Endothelial cell of umbilical vein (primary cell): ENCODE data around the gene CEMIP.

ENCODE experiments used
- EZH2 ChIP-seq: IDR thresholded peaks from 2 replicates; pipeline ENCODE4 v1.6.1; 2012; ENCODE audit warnings: borderline replicate concordance, low read depth, mild to moderate bottlenecking, moderate library complexity, low read length, inconsistent platforms; ENCODE audit not compliant: severe bottlenecking
- FOS ChIP-seq: IDR thresholded peaks from 2 replicates; pipeline ENCODE4 v1.6.1; 2011; ENCODE audit warnings: mild to moderate bottlenecking, low read length, moderate library complexity, borderline replicate concordance; ENCODE audit not compliant: insufficient read depth
- GATA2 ChIP-seq: IDR thresholded peaks from 2 replicates; pipeline ENCODE4 v1.7.0; 2011; ENCODE audit warnings: low read depth, mild to moderate bottlenecking, moderate library complexity, mixed read lengths, low read length; ENCODE audit not compliant: insufficient read length, insufficient read depth
- JUN ChIP-seq: IDR thresholded peaks from 2 replicates; pipeline ENCODE4 v1.6.1; 2011; ENCODE audit warnings: borderline replicate concordance, low read depth; ENCODE audit not compliant: insufficient read length, insufficient read depth
- POLR2A ChIP-seq: IDR thresholded peaks from 2 replicates; pipeline ENCODE4 v1.6.1; 2012; ENCODE audit warnings: low read depth, mild to moderate bottlenecking, control low read depth, low read length
- POLR2AphosphoS5 ChIP-seq: IDR thresholded peaks from 2 replicates; pipeline ENCODE4 v1.6.1; 2012; ENCODE audit warnings: low read depth, mild to moderate bottlenecking, control low read depth, low read length, moderate library complexity; ENCODE audit not compliant: insufficient read depth
- TF ChIP-seq, protein P1 (sequence below): IDR thresholded peaks from 2 replicates; pipeline ENCODE4 v1.6.1; 2011; ENCODE audit not compliant: insufficient read depth, insufficient read length
- TF ChIP-seq, protein P2 (sequence below), 2 donors: IDR thresholded peaks; 1 replicate in 1 of 2; 2 replicates in 1 of 2; pipeline ENCODE4 v1.5.1; 2011; ENCODE audit warnings: low read length in 2 of 2, mild to moderate bottlenecking in 2 of 2, moderate library complexity in 2 of 2, control low read depth in 1 of 2, inconsistent platforms in 1 of 2, low read depth in 1 of 2; ENCODE audit not compliant: insufficient read depth in 1 of 2; ENCODE audit errors: extremely low read depth in 1 of 2

- TF ChIP-seq POLR2A (no peak), POLR2AphosphoS5 (no peak), EZH2 (no peak), FOS (no peak), GATA2 (no peak), JUN (no peak)
- TF ChIP-seq, protein P1, sequence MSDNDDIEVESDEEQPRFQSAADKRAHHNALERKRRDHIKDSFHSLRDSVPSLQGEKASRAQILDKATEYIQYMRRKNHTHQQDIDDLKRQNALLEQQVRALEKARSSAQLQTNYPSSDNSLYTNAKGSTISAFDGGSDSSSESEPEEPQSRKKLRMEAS, result no peak
- TF ChIP-seq, protein P2, sequence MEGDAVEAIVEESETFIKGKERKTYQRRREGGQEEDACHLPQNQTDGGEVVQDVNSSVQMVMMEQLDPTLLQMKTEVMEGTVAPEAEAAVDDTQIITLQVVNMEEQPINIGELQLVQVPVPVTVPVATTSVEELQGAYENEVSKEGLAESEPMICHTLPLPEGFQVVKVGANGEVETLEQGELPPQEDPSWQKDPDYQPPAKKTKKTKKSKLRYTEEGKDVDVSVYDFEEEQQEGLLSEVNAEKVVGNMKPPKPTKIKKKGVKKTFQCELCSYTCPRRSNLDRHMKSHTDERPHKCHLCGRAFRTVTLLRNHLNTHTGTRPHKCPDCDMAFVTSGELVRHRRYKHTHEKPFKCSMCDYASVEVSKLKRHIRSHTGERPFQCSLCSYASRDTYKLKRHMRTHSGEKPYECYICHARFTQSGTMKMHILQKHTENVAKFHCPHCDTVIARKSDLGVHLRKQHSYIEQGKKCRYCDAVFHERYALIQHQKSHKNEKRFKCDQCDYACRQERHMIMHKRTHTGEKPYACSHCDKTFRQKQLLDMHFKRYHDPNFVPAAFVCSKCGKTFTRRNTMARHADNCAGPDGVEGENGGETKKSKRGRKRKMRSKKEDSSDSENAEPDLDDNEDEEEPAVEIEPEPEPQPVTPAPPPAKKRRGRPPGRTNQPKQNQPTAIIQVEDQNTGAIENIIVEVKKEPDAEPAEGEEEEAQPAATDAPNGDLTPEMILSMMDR (IDR thresholded peaks at IDR 0.05; ENCODE audit: extremely low read depth in 1 of 2, insufficient read depth in 1 of 2, low read depth in 1 of 2, low read length in 2 of 2), result no peak
These were observed 166.4 kb downstream of the CEMIP start for GRCh38 chr15:80945605-80946004.
